SW 1271 (cell line): ENCODE results near the gene PITX1.
A peak's percentile ranks its signal among the peaks of the same experiment; 100 is the strongest.

Experiments used
- DNase-seq, 2 experiments: peaks; one replicate each; lab custom pipeline; 2025; lab: John Stamatoyannopoulos, UW

The PITX1 gene

DNA sequence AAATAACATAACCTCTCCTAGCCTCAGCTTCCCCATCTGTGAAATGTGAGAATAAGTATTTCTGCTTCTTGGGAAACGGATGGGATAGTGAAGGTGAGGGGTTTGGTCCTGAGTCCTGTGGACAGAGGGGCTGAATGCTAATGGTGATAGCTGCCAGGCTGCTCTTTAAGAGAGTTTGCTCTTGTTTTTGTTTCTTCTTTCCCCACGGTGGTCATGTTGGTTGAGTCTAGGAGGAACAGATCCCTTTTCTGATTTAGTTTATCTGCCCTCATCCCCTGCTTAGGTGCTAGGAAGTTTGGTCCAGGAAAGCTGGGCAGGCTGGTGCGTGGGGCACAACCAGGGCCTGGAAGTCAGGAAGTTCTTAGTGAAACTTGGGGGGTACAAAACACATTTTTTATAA lies 7.7 kb upstream of the PITX1 start:
- DNase-seq = no peak

DNA sequence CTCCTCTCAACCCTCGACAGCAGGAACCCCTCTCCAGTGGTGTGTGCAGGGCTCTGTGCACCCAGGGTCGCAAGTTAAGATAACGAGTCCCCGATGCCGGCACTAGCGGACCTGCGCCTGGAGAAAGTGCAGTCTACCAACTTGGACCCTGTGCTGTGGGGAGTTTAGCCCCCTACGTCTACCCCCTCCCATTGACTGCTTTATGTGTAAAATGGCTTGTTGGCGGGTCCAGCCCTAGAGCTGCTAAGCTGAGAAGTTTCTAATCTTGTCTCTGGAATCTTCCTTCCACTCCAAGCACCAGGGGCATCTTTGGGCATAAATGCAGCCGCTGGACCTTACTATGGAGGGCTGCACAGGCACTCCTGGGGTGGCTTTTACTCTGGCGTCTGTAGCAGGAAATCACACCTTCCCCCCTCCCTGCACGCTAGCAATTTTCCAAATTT lies 7.1 kb upstream of the PITX1 start:
- DNase-seq = no peak

DNA sequence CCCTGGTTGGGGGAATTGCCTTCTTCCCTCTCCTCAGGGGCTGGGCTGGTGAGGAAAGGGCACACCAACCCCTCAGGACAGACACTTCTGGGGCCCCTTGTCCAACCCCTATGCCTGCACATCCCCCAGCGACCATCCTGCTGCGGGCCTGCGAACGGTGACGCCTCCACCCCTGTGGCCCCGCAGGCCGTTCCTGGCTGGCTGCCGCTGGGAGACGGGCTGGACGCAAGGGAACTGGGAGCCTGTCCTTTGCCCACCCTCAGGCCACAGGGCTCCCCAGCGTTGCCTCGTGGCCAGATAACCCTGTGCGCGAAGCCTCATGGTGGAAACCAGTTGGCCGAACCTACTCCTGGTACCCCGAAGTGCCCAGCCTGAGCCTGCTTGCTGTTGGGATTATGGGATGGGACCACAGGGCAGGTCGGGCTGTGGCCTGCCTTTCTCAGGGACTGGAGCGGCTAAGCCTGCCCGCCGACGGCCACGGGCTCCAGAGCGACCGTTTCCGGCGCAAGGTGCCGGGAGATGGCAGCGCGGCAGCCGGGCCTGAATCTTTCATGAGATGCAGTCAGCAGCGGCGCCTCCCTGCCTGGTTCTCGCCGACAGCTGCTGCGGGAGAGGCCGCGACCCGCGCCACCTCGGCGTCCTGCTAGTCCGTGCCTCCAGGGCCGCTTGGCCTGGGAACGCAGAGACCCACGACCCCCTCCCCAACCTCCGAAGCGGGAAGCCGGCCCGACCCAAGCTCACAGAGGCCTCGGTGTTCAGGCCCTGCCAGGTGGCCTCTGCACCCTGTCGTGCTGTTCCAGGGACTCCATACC lies 6.5 kb upstream of the PITX1 start:
- DNase-seq = no peak

DNA sequence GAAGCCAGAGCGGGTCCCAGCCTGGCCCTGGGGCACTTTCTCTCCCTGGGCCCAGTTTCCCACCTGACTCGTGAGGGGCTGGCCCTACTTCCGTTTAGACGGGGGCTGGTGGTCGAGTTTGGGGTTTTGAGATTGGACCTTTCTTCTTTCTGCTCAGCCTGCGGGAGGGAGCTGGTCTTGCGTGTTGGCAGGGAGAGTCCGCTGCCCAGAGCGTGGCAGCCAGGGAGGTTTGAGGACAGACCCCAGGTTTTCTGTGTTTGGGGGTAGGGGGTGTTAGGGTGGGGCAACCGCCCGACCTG lies 6.0 kb upstream of the PITX1 start:
- DNase-seq = no peak

DNA sequence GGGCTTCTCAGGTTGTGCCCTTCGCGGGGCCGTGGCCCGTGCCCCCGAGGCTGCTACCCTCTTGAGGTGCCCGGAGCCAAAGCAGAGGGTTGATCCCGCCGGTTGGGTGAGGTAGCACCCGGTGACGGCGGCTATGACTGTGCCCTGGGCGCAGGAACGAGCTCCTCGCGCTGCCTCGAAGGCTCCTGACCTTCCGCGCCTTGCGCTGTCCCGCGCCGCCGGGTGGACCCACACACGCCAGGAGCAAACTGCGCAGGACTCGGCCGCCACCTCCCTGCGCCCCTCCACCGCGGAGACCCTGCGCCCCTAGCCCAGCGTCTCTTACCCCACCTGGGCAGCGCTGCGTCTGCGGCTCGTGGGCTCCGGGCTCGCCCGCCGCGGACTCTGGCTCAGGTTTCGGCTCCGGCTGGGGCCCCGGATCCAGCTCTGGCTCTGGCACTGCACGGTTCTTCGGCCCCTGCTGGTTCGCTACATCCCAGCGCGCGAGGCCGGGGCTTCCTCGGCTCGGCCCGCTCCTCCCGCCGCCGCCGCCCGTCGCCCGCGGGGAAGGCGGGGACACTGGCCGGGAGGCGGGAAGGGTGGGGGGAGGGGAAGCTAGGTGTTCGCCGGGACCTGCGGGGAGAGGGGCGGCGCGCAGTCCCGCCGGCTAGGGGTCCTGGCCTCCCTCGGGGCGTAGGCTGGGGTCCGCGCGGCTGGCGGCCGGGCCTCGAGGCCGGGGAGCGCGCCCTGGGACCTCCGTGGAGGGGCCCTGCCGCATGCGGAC lies 5.4 kb upstream of the PITX1 start:
- no peak for DNase-seq

DNA sequence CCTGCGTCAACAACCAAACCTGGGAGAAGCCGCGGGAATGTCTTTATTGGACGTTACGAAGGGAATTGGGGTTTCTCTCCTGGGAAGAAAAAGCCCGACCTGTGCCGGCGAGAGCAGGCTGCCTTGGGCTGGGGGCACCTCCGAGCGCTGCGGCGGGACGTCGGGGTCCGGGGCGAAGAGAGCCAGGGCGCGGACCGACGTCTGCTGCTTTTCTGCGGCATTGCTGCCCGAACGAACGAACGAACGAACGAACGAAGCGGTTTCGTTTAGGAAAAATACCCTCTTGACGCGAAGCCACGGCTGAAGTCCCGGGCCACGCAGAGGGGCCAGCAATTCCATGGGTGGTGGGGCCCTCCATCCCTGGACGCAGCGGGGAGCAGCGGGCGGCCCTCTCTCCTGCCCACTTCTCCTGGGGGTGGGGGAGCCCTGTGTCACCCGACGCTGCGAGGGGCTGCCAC lies 4.8 kb upstream of the PITX1 start:
- DNase-seq = no peak

DNA sequence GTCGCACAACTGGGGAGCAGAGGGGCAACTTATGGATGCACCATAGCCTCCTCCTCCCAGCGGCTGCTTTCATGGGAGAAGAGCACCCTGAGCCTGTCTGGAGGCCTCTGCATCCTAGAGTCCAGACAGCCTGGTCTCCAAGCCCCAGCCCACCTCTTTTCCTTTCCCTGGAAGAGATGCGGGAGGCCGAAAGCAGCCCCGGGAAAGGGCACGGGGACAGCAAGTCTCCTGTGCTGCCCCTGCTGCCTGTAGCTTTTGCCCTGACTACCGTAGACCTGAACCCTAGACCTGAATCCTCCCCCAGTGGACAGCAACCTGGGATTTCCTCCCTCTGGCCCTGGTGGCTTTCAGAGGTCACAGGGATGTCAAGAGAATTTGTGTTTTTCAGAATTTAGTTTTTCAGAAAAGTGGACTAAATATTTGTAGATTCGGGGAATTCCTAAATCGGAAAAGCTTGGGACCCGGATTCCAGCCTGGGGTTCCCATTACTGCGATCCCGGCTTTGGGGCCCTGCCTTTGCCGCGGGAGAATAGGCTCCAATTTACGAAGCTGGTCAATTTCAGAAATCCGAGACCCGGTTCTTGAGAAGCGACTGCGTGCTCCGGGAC lies 4.3 kb upstream of the PITX1 start:
- DNase-seq = no peak

DNA sequence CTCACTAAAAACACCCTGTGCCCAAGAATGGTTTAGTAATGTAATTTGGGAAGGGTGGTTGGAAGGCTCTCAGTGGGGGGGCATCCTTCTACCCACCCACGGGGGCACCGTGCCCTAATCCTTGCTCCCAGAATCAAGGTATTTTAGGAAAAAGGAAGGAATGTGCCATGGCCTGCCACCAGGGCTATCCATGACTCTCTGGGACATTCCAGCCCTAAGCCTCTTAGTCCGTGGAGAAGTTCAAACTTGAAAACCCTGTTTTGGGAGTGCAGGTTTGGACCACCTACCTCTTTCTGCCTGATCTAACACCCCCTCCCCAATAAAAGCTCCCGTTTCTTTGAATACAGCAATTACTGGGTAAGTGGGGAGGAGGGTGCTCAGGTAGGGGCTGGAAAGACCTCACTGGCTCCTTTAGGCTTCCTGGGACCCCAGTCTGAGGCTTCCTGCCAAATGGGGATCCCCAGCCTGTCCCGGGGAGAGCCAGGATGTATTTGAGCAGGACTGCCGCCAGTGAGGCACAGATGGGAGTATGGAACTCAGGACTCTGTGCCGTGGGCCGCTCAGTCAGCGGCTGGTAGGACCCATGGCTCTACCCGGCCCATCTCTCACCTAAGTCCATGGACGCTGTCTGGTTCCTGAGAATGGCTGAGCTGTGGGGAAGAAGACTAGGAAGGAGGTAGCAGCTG lies 3.6 kb upstream of the PITX1 start:
- no peak for DNase-seq

DNA sequence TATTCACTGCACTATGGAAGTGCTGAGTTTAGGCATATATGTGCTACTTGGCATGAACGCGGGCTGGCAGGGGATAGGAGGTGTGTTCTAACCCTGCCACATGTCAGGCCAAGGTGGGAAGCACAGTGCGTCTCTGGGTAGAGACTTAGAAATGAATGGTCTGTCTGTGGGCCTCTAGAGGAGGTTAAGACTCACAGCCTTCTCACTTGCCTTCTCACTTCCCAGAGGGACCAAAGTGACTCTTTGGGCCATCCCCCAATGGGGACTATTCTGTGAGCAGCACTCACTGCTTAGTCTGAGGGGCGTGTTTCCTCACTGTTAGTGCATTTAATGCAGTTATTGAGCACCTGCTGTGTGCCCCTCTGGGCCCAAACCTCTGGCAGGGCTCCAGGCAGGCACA lies 2.4 kb upstream of the PITX1 start:
- DNase-seq = no peak

DNA sequence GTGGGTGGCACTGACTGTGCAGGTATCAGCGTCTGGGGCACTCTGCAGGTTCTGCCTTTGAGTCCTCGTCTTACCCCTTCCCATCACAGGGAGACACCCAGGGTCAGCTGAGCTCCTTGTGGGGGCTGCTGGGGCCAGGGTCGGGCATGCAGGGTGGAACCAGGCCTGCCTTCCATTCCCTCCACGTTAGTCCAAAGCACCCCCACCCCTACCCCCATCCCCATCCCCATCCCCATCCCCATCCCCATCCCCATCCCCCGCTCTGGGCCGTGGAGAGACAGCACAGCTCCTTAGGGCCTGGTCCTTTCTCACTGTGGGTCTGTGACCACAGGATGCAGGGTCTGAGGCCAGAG lies 1.6 kb upstream of the PITX1 start:
- no peak for DNase-seq

DNA sequence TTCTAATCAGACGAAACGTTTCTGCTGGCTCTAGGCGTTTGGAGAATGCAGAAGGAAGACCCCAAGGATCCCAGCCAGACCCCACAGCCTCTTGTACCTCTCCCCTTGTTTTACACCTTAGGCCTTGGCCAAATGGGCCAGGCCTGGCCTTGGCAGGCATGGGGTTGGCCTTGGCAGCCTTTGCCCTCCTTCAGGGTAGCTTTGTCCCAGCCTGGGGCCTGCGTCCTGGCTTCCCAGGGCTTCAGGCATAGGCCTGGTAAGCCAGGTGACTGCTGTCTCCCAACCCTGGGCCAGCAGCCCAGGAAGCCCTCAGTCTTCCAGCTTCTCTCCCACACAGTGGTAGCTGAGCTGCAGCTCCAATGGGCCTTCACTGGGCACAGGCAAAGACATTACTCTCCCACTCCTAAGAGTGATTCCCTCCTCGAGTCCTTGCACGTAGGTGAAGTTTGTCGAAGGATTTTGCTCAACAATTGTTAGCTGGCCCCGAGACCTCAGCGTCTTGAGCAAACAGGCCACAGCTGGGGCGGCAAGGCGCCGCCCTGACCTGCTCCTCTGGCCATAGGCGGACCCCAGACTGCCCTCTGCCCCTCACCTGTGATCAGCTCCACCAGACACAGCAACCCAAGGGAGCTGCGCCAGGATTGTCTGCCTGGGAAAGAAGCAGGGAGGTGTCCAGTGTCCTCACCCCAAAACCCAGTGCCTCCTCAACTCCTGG lies 1.1 kb upstream of the PITX1 start:
- no peak for DNase-seq

DNA sequence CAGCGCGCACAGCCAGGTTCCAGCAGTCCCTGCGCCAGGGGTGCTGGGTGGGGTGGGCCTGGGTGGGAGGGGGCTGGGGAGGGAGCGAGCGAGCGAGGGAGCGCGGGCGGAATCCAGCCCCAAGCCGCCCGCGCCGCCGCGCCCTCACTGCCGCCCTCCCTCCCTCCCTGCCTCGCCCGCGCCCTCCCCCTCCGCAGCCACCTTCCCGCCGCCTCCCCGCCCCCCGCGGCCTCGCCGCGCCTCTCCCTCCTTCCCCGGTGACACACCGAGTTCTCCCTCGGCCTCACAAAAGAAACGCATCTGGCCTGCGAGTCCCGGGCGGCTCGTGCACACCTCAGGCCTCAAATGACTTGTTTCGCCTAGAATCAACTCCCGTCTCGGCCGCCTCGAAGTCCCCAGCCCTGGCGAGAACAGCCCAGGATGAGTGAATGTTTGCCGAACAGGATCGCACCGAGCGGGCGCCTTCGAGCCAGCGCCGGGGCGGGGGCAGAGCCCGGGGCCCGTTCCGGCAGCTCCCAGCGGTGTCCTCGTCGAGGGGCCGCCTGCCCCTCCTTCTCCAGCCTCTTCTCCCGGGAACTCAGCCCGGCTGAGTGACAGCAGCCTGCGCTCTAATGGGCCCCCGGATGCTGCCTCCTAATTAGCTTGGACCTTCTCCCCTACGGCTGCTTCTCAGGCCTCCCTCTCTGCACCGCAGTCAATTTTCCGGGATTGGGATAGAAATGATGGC lies 371 bp upstream of the PITX1 start:
- DNase-seq = no peak

DNA sequence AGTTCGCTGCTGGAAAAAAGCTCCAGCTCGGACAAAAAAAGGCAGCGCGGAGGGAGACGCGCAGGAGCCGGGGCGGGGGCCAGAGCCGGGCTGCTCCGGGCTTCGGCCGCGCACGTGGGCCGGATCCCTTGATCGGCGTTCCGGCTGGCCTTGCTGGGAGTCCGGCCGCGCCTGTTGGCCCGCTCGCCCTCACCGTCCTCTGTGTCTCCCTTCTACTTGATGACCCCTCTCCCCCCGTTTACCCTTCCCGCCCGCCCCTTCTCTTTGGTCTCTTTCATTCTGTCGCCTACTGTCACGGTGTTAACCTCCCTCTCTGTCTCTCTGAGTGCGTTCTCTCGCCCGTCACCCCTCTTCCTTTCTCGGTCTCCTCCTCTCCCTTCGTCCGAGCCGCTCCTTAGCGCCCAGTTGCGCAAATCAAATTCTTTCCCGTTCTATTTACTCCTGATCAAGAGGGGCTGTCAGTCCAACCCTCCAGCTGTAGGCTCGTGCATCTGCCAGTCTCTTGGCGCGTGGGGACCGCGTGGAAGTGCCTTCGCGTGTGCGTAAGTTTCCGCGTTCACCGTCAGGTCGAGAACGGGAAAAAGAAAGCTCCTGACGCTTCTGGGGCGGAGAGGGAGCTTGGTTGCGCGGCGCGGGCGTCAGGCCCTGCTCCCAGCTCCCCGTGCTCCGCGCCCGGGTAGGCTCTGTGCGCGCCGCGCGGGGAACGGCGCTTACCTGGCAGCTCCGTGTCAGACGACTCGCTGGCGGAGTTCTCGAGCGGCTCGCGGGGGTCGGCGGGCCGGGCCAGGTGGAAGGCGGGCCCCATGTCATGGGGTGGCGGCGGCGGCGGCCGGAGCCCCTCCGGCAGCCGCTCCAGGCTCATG lies 798 bp downstream of the PITX1 start:
- DNase-seq = peak in 1 of 2 experiments; percentile 25

DNA sequence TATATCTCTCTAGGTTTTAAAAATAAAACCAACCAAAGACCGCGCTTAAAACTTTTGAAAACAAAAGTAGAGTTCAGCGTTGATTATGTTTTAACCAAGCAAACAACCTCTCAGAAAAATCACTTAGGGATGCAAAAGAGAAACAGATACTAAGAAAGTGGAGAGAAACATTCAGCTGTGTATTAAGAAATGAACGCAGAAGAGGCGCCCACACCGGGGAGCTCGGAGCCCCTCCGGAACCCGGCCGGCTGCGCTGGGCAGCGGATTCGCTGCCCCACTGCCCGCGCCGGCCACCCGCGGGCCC lies 1.4 kb downstream of the PITX1 start:
- no peak for DNase-seq

DNA sequence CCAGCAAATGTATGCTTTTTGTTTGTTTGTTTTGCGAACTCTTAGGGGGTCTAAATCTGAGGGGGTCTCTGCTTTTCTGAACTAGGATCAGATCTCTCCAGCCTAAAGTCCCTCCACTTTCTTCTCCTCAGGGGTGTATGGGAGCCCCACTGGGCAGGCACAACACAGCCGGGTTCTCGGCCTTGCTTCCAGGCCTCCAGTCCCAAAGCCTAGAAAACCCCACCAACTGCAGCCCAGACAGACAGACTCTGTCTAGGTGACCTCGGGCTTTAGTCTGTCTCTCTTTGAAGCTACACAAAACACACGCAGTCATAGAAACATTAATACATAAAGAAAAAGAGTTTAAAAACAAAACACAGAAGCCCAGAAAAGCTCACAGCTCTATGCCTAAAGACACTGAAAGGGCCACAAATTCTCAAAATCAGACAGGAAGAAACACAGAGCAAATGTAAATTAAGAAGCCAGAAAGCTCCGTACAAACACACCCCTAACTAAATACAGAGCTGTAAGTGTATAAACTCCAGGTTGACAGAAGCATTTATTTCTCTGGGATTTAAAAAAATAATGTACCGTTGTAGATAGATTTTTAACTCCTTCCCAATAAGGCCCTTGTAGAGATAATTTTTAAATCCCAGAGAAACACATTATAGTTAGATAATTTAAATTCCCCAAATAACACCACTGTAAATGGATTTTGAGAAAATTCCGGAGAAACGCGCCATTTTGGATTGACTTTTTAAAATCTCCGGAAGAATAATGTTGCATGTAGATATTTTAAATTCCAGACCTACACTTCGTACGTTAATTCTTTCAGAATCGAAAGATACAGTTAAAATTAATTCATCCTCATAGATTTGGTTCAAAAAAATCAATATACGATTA lies 2.0 kb downstream of the PITX1 start:
- DNase-seq = no peak

DNA sequence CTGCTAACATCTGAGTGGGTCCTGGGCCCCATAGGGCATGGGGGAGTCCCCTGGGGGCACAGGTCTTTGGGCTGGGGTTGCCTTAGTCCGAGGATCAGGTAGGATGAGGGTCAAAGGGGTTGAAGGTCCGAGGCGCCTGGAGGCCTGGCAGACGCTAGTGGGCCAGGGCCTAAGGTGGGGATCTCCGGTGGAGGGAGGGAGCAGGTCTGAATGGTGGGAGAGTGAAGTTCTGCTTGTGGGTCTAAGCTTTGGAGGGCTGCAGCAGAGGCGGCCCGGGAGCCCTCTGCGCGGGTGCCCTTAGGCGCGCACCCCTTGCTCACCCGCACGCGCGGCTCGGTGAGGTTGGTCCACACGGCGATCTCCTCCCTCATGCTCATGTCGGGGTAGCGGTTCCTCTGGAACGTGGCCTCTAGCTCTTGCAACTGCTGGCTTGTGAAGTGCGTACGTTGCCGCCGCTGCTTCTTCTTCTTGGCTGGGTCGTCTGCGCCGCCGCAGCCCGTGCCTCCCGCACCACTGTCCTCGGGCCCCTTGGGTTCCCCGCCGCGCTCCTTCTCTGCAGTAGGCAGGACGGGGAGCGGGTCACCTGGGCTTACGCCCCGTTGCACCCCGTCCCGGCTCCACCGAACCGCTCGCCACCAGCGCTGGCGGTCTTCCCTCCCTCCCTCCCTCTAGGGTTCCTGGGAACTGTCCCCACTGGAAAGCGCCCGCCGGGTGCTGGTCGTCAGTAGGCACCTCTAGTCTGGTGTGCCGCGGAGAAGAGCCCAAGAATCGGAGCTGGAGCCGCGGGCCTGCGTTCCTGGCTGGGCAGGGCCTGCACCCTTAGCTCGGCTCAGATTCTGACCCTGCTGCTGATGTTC lies 2.8 kb downstream of the PITX1 start:
- no peak for DNase-seq

DNA sequence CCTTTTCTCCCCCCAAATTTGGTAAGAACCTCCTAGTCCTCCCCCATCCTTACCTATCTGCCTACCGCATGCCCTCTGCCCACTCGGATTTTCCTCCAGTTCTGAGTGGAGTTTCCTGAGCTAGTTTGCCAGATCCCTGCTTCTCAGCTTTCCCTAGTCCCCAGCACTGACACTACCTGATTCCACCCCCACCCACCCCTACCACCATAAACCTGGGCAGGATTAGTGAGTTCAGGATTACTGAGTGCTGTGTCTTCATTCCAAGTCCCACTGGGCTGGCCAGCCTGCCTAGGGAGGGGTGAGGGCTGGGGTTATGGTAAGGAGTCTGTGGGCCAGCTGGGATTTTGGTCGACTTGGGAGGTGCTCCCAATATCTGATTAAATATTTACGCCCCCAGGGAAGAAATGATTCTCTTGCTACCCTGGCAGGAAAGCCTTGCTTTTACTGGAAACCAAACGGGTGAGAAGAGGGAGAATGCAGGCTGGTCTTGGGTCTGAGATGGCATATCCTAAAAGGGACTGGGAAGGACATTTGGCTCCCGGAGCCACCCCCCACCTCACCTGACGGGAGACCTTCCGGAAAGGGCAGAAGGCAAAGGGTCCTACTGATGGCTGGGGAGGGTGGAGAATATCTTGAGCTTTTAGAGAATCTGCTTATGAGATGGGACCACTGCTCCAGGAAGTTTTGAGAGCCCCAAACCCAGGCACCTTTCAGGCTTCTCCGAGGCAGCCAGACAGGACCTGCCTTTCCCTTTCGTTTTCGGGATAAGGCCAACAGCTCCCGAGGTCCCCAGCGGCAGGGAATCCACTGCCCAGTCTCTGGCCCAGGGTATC lies 3.7 kb downstream of the PITX1 start:
- no peak for DNase-seq
